Measurements from ENCODE around the gene MDP1. TPM values are rescaled to one million over a fixed set of nuclear protein-coding genes. Genes with fewer than 3 reads are reported as not detected.

The MDP1 gene
- total and polyA plus RNA-seq, 10 of the 15 experiments (the other 5 are each of a cell fraction or from before 2014, with no cell fraction given): 10.4 to 45.8 (median 23.5) TPM

- TF ChIP-seq ZBTB33 (IDR thresholded peaks at IDR 0.05) (peak; percentile 85; the same call in 1 of the 2 replicates), SUZ12 (IDR thresholded peaks at IDR 0.05; ENCODE audit: unreplicated experiment) (no peak), SMARCA5 (IDR thresholded peaks at IDR 0.05) (no peak; the same call in none of the 2 replicates), HSF1 (IDR thresholded peaks at IDR 0.05; ENCODE audit: low read depth, low read length) (no peak; the same call in 1 of the 2 replicates), JUNB (IDR thresholded peaks at IDR 0.05) (no peak), TCF7 (IDR thresholded peaks at IDR 0.05; ENCODE audit: borderline replicate concordance) (no peak), ATF7 (IDR thresholded peaks at IDR 0.05; ENCODE audit: low read depth) (0 out of 2 replicates have a peak, but pooled peaks have one; percentile 54), RBBP5 (conservative IDR thresholded peaks at IDR 0.05) (no peak), GATAD2B (conservative IDR thresholded peaks at IDR 0.05; ENCODE audit: low read depth) (peak; percentile 98), YY1 (IDR thresholded peaks at IDR 0.05; ENCODE audit: low read depth, low read length) (peak; percentile 74), NKRF (conservative IDR thresholded peaks at IDR 0.05) (peak; percentile 67), BHLHE40 (IDR thresholded peaks at IDR 0.05; ENCODE audit: borderline replicate concordance in 1 of 2, low read depth in 2 of 2, low read length in 1 of 2) (peak in 1 of 2 experiments; percentile 43; a peak in 1 of 4 replicates), MEF2A (IDR thresholded peaks at IDR 0.05; ENCODE audit: insufficient read depth, low read depth, low read length) (0 out of 2 replicates have a peak, but pooled peaks have one; percentile 3)
- TF ChIP-seq, protein P1, sequence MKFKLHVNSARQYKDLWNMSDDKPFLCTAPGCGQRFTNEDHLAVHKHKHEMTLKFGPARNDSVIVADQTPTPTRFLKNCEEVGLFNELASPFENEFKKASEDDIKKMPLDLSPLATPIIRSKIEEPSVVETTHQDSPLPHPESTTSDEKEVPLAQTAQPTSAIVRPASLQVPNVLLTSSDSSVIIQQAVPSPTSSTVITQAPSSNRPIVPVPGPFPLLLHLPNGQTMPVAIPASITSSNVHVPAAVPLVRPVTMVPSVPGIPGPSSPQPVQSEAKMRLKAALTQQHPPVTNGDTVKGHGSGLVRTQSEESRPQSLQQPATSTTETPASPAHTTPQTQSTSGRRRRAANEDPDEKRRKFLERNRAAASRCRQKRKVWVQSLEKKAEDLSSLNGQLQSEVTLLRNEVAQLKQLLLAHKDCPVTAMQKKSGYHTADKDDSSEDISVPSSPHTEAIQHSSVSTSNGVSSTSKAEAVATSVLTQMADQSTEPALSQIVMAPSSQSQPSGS (IDR thresholded peaks at IDR 0.05; ENCODE audit: low read length): no peak
- TF ChIP-seq, protein P2, sequence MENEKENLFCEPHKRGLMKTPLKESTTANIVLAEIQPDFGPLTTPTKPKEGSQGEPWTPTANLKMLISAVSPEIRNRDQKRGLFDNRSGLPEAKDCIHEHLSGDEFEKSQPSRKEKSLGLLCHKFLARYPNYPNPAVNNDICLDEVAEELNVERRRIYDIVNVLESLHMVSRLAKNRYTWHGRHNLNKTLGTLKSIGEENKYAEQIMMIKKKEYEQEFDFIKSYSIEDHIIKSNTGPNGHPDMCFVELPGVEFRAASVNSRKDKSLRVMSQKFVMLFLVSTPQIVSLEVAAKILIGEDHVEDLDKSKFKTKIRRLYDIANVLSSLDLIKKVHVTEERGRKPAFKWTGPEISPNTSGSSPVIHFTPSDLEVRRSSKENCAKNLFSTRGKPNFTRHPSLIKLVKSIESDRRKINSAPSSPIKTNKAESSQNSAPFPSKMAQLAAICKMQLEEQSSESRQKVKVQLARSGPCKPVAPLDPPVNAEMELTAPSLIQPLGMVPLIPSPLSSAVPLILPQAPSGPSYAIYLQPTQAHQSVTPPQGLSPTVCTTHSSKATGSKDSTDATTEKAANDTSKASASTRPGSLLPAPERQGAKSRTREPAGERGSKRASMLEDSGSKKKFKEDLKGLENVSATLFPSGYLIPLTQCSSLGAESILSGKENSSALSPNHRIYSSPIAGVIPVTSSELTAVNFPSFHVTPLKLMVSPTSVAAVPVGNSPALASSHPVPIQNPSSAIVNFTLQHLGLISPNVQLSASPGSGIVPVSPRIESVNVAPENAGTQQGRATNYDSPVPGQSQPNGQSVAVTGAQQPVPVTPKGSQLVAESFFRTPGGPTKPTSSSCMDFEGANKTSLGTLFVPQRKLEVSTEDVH (IDR thresholded peaks at IDR 0.05; ENCODE audit: low read depth, partially characterized antibody): no peak
- TF ChIP-seq, protein P3, sequence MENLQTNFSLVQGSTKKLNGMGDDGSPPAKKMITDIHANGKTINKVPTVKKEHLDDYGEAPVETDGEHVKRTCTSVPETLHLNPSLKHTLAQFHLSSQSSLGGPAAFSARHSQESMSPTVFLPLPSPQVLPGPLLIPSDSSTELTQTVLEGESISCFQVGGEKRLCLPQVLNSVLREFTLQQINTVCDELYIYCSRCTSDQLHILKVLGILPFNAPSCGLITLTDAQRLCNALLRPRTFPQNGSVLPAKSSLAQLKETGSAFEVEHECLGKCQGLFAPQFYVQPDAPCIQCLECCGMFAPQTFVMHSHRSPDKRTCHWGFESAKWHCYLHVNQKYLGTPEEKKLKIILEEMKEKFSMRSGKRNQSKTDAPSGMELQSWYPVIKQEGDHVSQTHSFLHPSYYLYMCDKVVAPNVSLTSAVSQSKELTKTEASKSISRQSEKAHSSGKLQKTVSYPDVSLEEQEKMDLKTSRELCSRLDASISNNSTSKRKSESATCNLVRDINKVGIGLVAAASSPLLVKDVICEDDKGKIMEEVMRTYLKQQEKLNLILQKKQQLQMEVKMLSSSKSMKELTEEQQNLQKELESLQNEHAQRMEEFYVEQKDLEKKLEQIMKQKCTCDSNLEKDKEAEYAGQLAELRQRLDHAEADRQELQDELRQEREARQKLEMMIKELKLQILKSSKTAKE (IDR thresholded peaks at IDR 0.05; ENCODE audit: low read depth, poor library complexity, severe bottlenecking): no peak
Observed at GRCh38 chr14:24195186-24196070, 20.4 kb downstream of the MDP1 start, which contains the start of gene TM9SF1 (continued).

All from GM12878 (cell line).